Astrocyte (in vitro differentiated cells and primary cell): ENCODE measurements around the gene FANCE. TPM values are rescaled to one million over a fixed set of nuclear protein-coding genes. Genes with fewer than 3 reads are reported as not detected.

Experiments
- DNase-seq: peaks from one replicate; pipeline ENCODE4 v3.0.0-alpha.2; 2010; ENCODE audit warnings: low read depth
- FAIRE-seq: peaks from 2 replicates; lab custom pipeline; 2011; peaks lifted over from hg19 to GRCh38; lab: Jason Lieb, UNC
- H2AFZ ChIP-seq: 2 replicates; pipeline ENCODE4 v1.6.0; 2012; ENCODE audit warnings: low read depth, low read length, inconsistent platforms
- H3K27ac ChIP-seq: 2 replicates; pipeline ENCODE4 v1.5.1; 2011; ENCODE audit warnings: low read depth, low read length, inconsistent platforms
- H3K27me3 ChIP-seq: 2 replicates; pipeline ENCODE4 v1.6.0; 2011; ENCODE audit warnings: low read length, inconsistent platforms; ENCODE audit not compliant: insufficient read depth
- H3K36me3 ChIP-seq: 2 replicates; pipeline ENCODE4 v1.5.1; 2011; ENCODE audit warnings: low read length, inconsistent platforms; ENCODE audit not compliant: insufficient read depth
- H3K4me1 ChIP-seq: 2 replicates; pipeline ENCODE4 v1.5.1; 2011; ENCODE audit warnings: low read length, inconsistent platforms; ENCODE audit not compliant: insufficient read depth
- H3K4me2 ChIP-seq: 2 replicates; pipeline ENCODE4 v1.6.0; 2012; ENCODE audit warnings: low read length, inconsistent platforms
- H3K4me3 ChIP-seq: 2 replicates; pipeline ENCODE4 v1.5.1; 2011; ENCODE audit warnings: low read depth, mild to moderate bottlenecking, low read length, inconsistent platforms; ENCODE audit not compliant: insufficient read depth
- H3K79me2 ChIP-seq: 2 replicates; pipeline ENCODE4 v1.6.0; 2012; ENCODE audit warnings: mild to moderate bottlenecking, low read length, inconsistent platforms; ENCODE audit not compliant: insufficient read depth
- H3K9ac ChIP-seq: 2 replicates; pipeline ENCODE4 v1.6.0; 2012; ENCODE audit warnings: mild to moderate bottlenecking, low read length, inconsistent platforms
- H3K9me3 ChIP-seq: 2 replicates; pipeline ENCODE4 v1.5.1; 2012; ENCODE audit warnings: low read depth, mild to moderate bottlenecking, low read length, inconsistent platforms; ENCODE audit not compliant: insufficient read depth
- H4K20me1 ChIP-seq: 2 replicates; pipeline ENCODE4 v1.6.0; 2012; ENCODE audit warnings: low read length, inconsistent platforms; ENCODE audit not compliant: insufficient read depth
- H3K27ac Mint-ChIP-seq: one replicate; pipeline ENCODE4 v1.8.0; 2021; ENCODE audit warnings: mild to moderate bottlenecking, mixed read lengths; ENCODE audit not compliant: unreplicated experiment
- H3K27me3 Mint-ChIP-seq: one replicate; pipeline ENCODE4 v1.8.0; 2021; ENCODE audit warnings: low read depth, mixed read lengths; ENCODE audit not compliant: unreplicated experiment
- H3K36me3 Mint-ChIP-seq: one replicate; pipeline ENCODE4 v1.8.0; 2021; ENCODE audit warnings: low read depth, mixed read lengths; ENCODE audit not compliant: unreplicated experiment
- H3K4me1 Mint-ChIP-seq: one replicate; pipeline ENCODE4 v1.8.0; 2021; ENCODE audit warnings: low read depth, mixed read lengths; ENCODE audit not compliant: unreplicated experiment
- H3K4me3 Mint-ChIP-seq: one replicate; pipeline ENCODE4 v1.8.0; 2021; ENCODE audit warnings: mild to moderate bottlenecking, moderate library complexity, mixed read lengths; ENCODE audit not compliant: unreplicated experiment
- H3K9me3 Mint-ChIP-seq: one replicate; pipeline ENCODE4 v1.8.0; 2021; ENCODE audit warnings: mild to moderate bottlenecking, mixed read lengths; ENCODE audit not compliant: unreplicated experiment
- CTCF ChIP-seq: IDR thresholded peaks from 2 replicates; pipeline ENCODE4 v1.5.1; 2011; ENCODE audit warnings: low read depth, mild to moderate bottlenecking, inconsistent platforms, low read length, moderate library complexity; ENCODE audit not compliant: insufficient read depth
- EZH2 ChIP-seq: IDR thresholded peaks from 2 replicates; pipeline ENCODE4 v1.6.1; 2012; ENCODE audit warnings: mild to moderate bottlenecking, low read length, inconsistent platforms; ENCODE audit not compliant: insufficient read depth
- total RNA-seq: library from RNA; stranded (reverse); gene quantifications from 2 replicates; pipeline ENCODE4 v1.2.1, GENCODE V29; 2021

FANCE gene
- total RNA-seq, 1 donor from 2014 or later, result 2.9 TPM

DNA sequence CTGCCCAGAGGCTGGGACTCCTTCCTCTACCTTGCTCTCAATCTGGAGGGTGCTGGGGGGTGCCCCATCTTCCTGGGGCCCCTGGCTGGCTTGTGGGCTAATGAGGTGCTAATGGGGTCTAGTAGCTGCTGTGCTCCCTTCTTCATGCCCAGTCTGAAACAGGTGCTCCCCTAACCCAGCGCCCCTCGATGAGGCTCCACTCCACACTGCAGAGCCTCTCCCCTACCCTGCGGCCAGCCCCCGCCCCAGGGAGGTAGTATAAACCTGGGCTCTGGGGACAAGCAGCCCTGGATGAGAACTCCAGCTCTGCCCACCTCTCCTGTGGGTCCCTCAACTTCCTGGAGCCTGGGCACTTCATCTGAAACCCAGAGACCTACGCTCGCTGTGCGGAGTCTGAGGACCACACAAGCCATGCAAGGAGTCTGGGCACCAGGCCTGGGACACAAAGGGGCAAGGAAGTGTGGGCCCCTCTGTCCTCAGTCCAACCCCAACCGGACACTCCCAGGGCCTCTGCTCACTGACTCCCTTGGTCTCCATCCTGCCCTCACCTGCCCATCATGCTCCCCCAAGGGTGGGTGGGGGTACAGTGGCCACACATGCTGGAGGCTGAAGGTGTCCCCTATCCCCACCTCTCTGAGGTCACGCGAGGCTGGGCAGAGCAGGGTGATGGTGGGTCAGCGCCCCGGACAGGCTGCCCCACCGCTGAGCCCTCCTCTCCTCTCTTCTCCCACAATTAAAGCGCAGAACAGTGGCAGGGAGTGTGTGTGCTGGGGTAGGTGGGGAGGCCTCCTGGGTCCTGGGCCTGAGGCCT is 22.2 kb downstream of the FANCE start:
- Histone ChIP-seq H4K20me1 (peaks cover 88% of the 10 kb centered on the region), H3K4me3 (no peak overlapping the region), H3K79me2 (peaks cover 36% of the 10 kb centered on the region), H3K4me1 (peaks cover 18% of the 10 kb centered on the region), H3K9me3 (no peaks in the 10 kb centered on the region), H3K9ac (no peak overlapping the region), H3K36me3 (peaks cover 33% of the 10 kb centered on the region), H3K4me2 (no peak overlapping the region), H3K27me3 (no peaks in the 10 kb centered on the region), H3K27ac (no peak overlapping the region), H2AFZ (no peak overlapping the region)
- TF ChIP-seq EZH2 (no peak), CTCF (no peak)
- Mint-ChIP-seq H3K27ac (peak overlapping the region; percentile 62), H3K9me3 (peaks cover 3% of the 10 kb centered on the region), H3K4me1 (peaks cover 7% of the 10 kb centered on the region), H3K27me3 (no peaks in the 10 kb centered on the region), H3K36me3 (peaks cover 33% of the 10 kb centered on the region), H3K4me3 (no peak overlapping the region)
- DNase-seq (no peak), FAIRE-seq (no peak)

DNA sequence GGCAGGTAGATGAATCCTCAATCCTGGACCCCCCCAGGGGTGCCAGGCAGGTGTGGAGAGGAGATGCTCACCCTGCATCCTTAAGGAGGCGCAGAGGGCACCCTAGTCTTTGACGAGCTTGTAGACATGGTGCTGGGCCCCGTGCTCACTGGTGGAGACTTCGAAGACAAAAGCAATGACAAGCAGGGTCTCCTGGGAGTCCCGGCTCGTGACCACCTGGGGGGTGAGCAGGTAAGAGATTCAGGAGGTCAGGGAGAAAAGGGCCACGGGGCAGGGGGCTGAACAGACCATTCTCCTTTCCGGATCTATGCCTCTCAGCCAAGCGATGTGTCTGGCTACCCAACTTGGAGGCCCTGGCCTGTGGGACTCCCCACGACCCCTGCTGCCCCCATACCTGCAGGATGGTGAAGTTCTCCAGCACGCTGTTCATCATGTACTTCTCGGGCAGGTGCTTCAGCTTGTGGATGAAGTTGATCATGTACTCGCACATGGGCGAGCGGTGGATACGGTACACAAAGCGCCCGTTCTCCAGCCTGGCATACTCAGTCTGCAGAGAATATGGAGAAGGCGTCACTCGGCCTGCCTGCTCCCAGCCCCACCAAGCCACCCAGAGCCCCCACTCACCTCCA is 22.9 kb downstream of the FANCE start:
- no peak for FAIRE-seq
- H3K9me3 Mint-ChIP-seq, result no peaks in the 10 kb centered on the region
- peaks cover 28% of the 10 kb centered on the region for H3K36me3 ChIP-seq

More for the DNA sequence above, 22.9 kb downstream of the FANCE start:
- Mint-ChIP-seq H3K4me3 (no peak overlapping the region), H3K27ac (peak overlapping the region; percentile 62), H3K27me3 (no peaks in the 10 kb centered on the region), H3K4me1 (peaks cover 7% of the 10 kb centered on the region), H3K36me3 (peaks cover 25% of the 10 kb centered on the region)
- Histone ChIP-seq H3K4me2 (no peak overlapping the region), H3K27me3 (no peaks in the 10 kb centered on the region), H3K9ac (no peak overlapping the region), H3K27ac (no peak overlapping the region), H3K9me3 (no peaks in the 10 kb centered on the region), H3K4me3 (no peak overlapping the region), H3K4me1 (peaks cover 14% of the 10 kb centered on the region), H3K79me2 (peaks cover 29% of the 10 kb centered on the region), H2AFZ (no peak overlapping the region), H4K20me1 (peaks cover 85% of the 10 kb centered on the region)
- TF ChIP-seq EZH2, result no peak
- no peak for TF ChIP-seq CTCF
- no peak for DNase-seq
